Osteoblast (primary cell): ENCODE results near the gene AXIN1. TPM values are rescaled to one million over a fixed set of nuclear protein-coding genes. Genes with fewer than 3 reads are reported as not detected.

ENCODE experiments used
- DNase-seq: peaks from one replicate; pipeline ENCODE4 v3.0.0; 2011; ENCODE audit warnings: low spot score, mixed read lengths; ENCODE audit not compliant: insufficient read length; ENCODE audit errors: missing footprints
- H2AFZ ChIP-seq: 2 replicates; pipeline ENCODE4 v1.6.0; 2011; ENCODE audit warnings: mild to moderate bottlenecking, low read length
- H3K27ac ChIP-seq: 2 replicates; pipeline ENCODE4 v1.5.1; 2011; ENCODE audit warnings: mild to moderate bottlenecking, low read depth, low read length, moderate library complexity
- H3K27me3 ChIP-seq: 2 replicates; pipeline ENCODE4 v1.6.0; 2012; ENCODE audit warnings: mild to moderate bottlenecking, control low read depth, inconsistent platforms, low read length, moderate library complexity; ENCODE audit not compliant: insufficient read depth
- H3K36me3 ChIP-seq: 2 replicates; pipeline ENCODE4 v1.5.1; 2011; ENCODE audit warnings: mild to moderate bottlenecking, low read length, control low read depth, moderate library complexity; ENCODE audit not compliant: insufficient read depth
- H3K4me1 ChIP-seq: 2 replicates; pipeline ENCODE4 v1.5.1; 2011; ENCODE audit warnings: mild to moderate bottlenecking, low read length, control low read depth, moderate library complexity; ENCODE audit not compliant: insufficient read depth
- H3K4me2 ChIP-seq: 2 replicates; pipeline ENCODE4 v1.6.0; 2011; ENCODE audit warnings: mild to moderate bottlenecking, low read length; ENCODE audit not compliant: insufficient read depth
- H3K4me3 ChIP-seq: fragments of 200-600 bp; sonication (generic); 3 replicates; pipeline ENCODE4 v1.5.1; 2012; ENCODE audit warnings: mild to moderate bottlenecking, low read length, inconsistent platforms; ENCODE audit not compliant: insufficient read depth
- H3K79me2 ChIP-seq: 2 replicates; pipeline ENCODE4 v1.6.0; 2012; ENCODE audit warnings: mild to moderate bottlenecking, low read length, control low read depth, inconsistent platforms; ENCODE audit not compliant: insufficient read depth
- H3K9me3 ChIP-seq: 2 replicates; pipeline ENCODE4 v1.5.1; 2011; ENCODE audit warnings: low read depth, low read length, control low read depth
- H4K20me1 ChIP-seq: 2 replicates; pipeline ENCODE4 v1.6.0; 2012; ENCODE audit warnings: mild to moderate bottlenecking, low read length, control low read depth; ENCODE audit not compliant: insufficient read depth
- CTCF ChIP-seq: IDR thresholded peaks from 2 replicates; pipeline ENCODE4 v1.5.1; 2011; ENCODE audit warnings: mild to moderate bottlenecking, low read depth, low read length, moderate library complexity; ENCODE audit errors: extremely low read depth
- total RNA-seq: library from RNA; depleted of rRNA; stranded (reverse); fragments of >200 nt; gene quantifications from 2 replicates; pipeline ENCODE4 v1.2.3, GENCODE V29; 2012

The AXIN1 gene
- total RNA-seq, 1 donor, result 21.7 TPM

- no peaks in the 10 kb centered on the region for H4K20me1 ChIP-seq
- H3K4me1 ChIP-seq, result peaks cover 7% of the 10 kb centered on the region
- no peaks in the 10 kb centered on the region for H3K9me3 ChIP-seq
- no peak for DNase-seq
- no peaks in the 10 kb centered on the region for H3K27me3 ChIP-seq
- H3K36me3 ChIP-seq, result peaks cover 45% of the 10 kb centered on the region
- no peak overlapping the region for H3K4me3 ChIP-seq
- no peak for TF ChIP-seq CTCF
- no peaks in the 10 kb centered on the region for H3K79me2 ChIP-seq
- no peak overlapping the region for H3K27ac ChIP-seq
- no peak overlapping the region for H3K4me2 ChIP-seq
- H2AFZ ChIP-seq, result no peak overlapping the region
These were observed 19.2 kb upstream of the AXIN1 start for GRCh38 chr16:371515-372301.

- Histone ChIP-seq H3K4me2 (peak overlapping the region; percentile 80), H4K20me1 (no peaks in the 10 kb centered on the region), H3K9me3 (no peaks in the 10 kb centered on the region), H3K36me3 (peaks cover 38% of the 10 kb centered on the region), H3K4me1 (peaks cover 7% of the 10 kb centered on the region), H3K27ac (peak overlapping the region; percentile 28), H3K27me3 (no peaks in the 10 kb centered on the region), H3K4me3 (peak overlapping the region; percentile 64), H3K79me2 (no peaks in the 10 kb centered on the region), H2AFZ (no peak overlapping the region)
- DNase-seq, result no peak
- TF ChIP-seq CTCF, result no peak
These were observed 18.5 kb upstream of the AXIN1 start for GRCh38 chr16:370979-371514.

GRCh38 chr16:370443-370842 is 17.9 kb upstream of the AXIN1 start, which contains the start of gene MRPL28:
TSS of gene MRPL28 (minus strand) at chr16:370538. CDS start at chr16:370218, 320 bp downstream.
- TF ChIP-seq CTCF, result no peak
- peaks cover 35% of the 10 kb centered on the region for H3K36me3 ChIP-seq

GRCh38 chr16:369866-370436 is 17.4 kb upstream of the AXIN1 start:
- TF ChIP-seq CTCF, result no peak
- Histone ChIP-seq H3K4me2 (peak overlapping the region; percentile 77), H3K27ac (no peak overlapping the region), H3K4me1 (peaks cover 7% of the 10 kb centered on the region), H3K79me2 (no peaks in the 10 kb centered on the region), H3K9me3 (no peaks in the 10 kb centered on the region), H4K20me1 (no peaks in the 10 kb centered on the region), H2AFZ (no peak overlapping the region), H3K4me3 (peak overlapping the region; percentile 64), H3K36me3 (peaks cover 33% of the 10 kb centered on the region), H3K27me3 (no peaks in the 10 kb centered on the region)
- DNase-seq, result peak; percentile 97

More at GRCh38 chr16:370443-370842, 17.9 kb upstream of the AXIN1 start, which contains the start of gene MRPL28:
- H3K27ac ChIP-seq, result peak within 1 kb of the TSS; percentile 28
- no peaks in the 10 kb centered on the region for H3K9me3 ChIP-seq
- no peaks in the 10 kb centered on the region for H4K20me1 ChIP-seq
- H3K79me2 ChIP-seq, result no peaks in the 10 kb centered on the region
- peak; percentile 100 for DNase-seq
- H3K4me3 ChIP-seq, result peak within 1 kb of the TSS; percentile 64
- H3K4me1 ChIP-seq, result peaks cover 7% of the 10 kb centered on the region
- H3K27me3 ChIP-seq, result no peaks in the 10 kb centered on the region
- no peak within 1 kb of the TSS for H2AFZ ChIP-seq
- peak within 1 kb of the TSS; percentile 80 for H3K4me2 ChIP-seq
